Left cardiac atrium (tissue), 2 donors: ENCODE measurements around the gene FAM131A. TPM values are rescaled to one million over a fixed set of nuclear protein-coding genes. Genes with fewer than 3 reads are reported as not detected.

Experiments
- total RNA-seq, 2 donors: library from RNA; stranded (reverse); fragmentation: NEBNext Ultra II Directional; extraction: Animal tissue kit (Norgen Biotek cat#: 25700); gene quantifications; one replicate each; pipeline ENCODE4 v1.2.1, GENCODE V29; 2021
- donor health status: DM: no; HTN: yes; CAD: no; lungs with severe emphysema.
- donor health status: DM: yes; HTN: yes; CAD: no.

The FAM131A gene
- total RNA-seq, 2 donors from 2014 or later: 21.0 to 31.1 TPM

Other genes starting within 250 kb of the FAM131A start
- not detected for gene HTR3E, start 240.5 kb upstream of the FAM131A start, total RNA-seq
- 10 to 100 TPM; 29.1 to 30.5 TPM for gene EIF2B5, start 202.2 kb upstream of the FAM131A start, total RNA-seq
- gene DVL3, start 182.2 kb upstream of the FAM131A start, total RNA-seq: 10 to 100 TPM; 42.6 to 66.2 TPM
- gene AP2M1, start 162.7 kb upstream of the FAM131A start, total RNA-seq: 100 to 1,000 TPM; 278 to 314 TPM
- 10 to 100 TPM; 54.4 to 78.2 TPM for gene ABCF3, start 151.4 kb upstream of the FAM131A start, total RNA-seq
- not detected for gene VWA5B2, start 108.0 kb upstream of the FAM131A start, total RNA-seq
- 10 to 100 TPM; 23.2 to 28.2 TPM for gene ALG3, start 88.6 kb upstream of the FAM131A start, total RNA-seq
- 1 to 10 TPM; 1.9 to 3.1 TPM for gene EEF1AKMT4, start 87.9 kb upstream of the FAM131A start, total RNA-seq
- gene CAMK2N2, start 76.0 kb upstream of the FAM131A start, total RNA-seq: under 1 TPM in 1 of 2 donors, not detected in 1; 0.18 TPM
- gene ECE2, start 61.6 kb upstream of the FAM131A start, total RNA-seq: 1 to 10 TPM in 1 of 2 donors, not detected in 1; 1.1 TPM
- 100 to 1,000 TPM; 176 to 217 TPM for gene PSMD2, start 38.4 kb upstream of the FAM131A start, total RNA-seq
- gene EIF4G1, start 23.0 kb upstream of the FAM131A start, total RNA-seq: 100 to 1,000 TPM; 229 to 275 TPM
- gene CLCN2, start 24.0 kb downstream of the FAM131A start, total RNA-seq: 1 to 10 TPM; 2.3 to 2.6 TPM
- 10 to 100 TPM; 26.8 to 34.4 TPM for gene POLR2H, start 24.1 kb downstream of the FAM131A start, total RNA-seq
- under 1 TPM; 0.50 to 0.58 TPM for gene THPO, start 40.6 kb downstream of the FAM131A start, total RNA-seq
- gene CHRD, start 42.5 kb downstream of the FAM131A start, total RNA-seq: 10 to 100 TPM in 1 of 2 donors, 1 to 10 TPM in 1; 7.2 to 12.2 TPM
- 1 to 10 TPM; 1.6 to 1.7 TPM for gene EPHB3, start 224.2 kb downstream of the FAM131A start, total RNA-seq